GM19099 (cell line): ENCODE results near the gene DMGDH.

Experiments used
- POLR2A ChIP-seq: IDR thresholded peaks from 3 replicates; pipeline ENCODE4 v1.6.1; 2011; ENCODE audit warnings: low read depth; ENCODE audit not compliant: insufficient read length; ENCODE audit errors: extremely low read depth

Gene DMGDH

DNA sequence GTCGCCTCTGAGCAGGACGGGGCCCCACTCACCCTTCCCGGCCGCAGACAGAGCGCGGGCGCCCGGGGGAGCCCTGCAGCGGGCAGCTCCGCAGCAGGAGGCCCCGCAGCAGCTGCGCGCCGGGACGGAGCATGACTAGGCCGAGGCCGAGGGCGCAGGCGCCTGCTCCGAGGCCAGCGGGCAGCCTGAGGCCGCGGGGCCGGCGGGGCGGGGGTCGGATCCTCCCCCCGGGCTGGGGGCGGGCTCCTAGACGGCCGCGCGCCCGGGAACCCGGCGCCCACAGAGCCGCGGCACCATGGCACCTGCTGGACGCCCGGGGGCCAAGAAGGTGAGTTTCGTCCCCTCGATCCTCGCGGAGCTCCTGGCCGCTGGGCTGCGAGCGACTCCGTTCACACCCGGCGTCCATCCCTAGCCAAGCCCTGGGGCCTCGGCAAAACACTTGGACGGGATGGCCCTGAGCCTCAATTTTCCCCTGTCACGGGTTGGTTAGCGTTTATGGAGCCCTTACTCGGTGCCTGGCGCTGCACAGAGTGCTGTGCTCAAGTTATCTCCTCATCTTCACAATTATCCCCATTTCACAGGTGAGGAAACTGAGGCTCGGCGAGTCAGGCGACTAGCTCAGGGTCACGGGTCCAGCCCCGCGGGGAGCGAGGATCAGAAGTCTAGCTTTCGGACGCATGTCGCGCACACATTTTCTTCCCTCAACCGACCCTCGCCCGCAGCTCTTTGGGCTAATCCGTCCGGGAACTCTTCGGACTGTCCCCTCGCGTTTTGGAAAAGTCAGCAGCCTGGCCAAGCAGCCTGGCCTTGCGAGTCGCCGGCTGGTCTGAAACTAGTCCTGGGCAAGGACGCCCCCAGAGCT, at the start of gene DMGDH, which contains the start of gene BHMT2:
DMGDH (minus strand) TSS at position 187 of the 862 bp plus-strand sequence; CDS start at position 133, 54 bp downstream.
BHMT2 (plus strand) TSS at position 280 of the 862 bp plus-strand sequence; CDS start at position 296, 16 bp downstream.
- no peak for TF ChIP-seq POLR2A

DNA sequence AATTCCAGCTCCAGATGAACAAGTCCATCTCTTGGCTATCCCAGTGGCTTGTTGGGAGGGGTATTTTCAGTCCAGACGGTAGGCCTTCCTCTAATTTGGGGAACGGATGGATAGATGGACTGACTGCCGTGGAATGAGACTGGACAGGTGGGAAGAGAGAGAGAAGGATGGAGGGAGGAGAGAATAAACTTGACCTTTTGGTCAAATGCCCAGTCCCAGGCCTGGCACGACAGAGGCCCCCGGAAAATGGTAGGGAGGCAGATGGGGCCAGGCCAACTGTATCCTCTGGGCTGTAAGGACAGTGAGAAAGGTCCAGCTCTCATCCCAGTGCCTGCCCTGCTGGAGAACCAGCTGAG, 43.2 kb upstream of the DMGDH start:
- TF ChIP-seq POLR2A = no peak

DNA sequence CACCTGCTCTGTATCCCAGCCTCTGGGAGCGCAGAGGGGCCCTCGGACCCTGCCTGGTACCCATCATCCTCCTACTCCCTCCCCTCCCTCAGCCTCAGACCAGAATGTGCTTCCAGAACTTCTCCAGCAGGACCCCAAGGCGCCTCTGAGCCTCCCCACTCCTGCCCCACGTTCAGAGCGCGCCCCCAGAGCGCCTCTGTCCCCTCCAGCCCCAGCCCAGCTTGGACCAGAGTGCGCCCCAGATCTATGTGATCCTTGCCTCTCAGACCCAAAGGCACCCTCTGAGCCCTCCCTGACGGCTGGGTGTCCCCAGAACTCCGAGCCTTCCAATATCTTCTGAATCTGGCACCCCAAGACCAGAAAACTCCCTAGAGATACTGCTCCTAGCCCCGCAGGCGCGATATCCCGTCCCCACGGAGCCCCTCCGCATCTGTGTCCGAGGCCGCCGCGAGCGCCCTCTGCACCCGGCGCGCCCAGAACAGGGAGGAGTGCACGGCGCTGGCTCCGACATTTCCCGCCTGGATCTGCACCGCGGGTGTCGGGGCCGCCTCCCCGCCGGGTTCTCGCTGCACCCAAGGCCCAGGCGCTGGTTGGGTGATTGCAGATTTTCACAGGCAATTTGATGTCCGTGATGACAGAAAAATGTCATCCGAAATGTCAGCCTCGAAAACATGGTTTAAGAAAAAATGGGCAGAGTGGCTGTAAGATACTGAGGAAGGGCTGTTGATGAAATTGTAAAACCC, 42.7 kb upstream of the DMGDH start:
- no peak for TF ChIP-seq POLR2A

DNA sequence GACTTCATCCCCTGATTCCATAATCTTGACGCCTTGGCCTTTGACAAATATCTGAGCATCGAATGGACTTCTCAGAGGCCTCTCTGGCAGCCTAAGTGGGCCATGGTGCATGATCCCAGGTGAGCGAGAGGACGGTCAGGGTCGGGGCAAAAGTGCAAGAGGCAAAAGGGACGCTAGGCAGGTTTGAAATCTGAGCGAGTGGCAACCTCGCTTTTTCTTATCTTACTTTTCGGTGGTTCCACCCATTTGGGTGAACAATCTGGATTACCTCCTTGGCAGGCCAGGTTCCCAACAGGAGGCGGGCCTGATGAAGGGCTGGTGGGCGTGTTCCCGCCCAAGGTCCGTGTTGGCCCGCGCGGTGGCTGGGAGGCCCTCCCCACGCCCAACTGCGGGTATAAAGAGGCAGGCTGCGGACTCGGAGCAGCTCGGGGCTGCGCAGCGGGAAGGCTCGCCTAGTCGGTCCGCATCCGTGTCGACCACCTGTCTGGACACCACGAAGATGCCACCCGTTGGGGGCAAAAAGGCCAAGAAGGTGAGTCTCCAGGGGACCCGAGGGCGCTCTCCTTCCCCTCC, 42.0 kb upstream of the DMGDH start, which contains the start of gene BHMT:
BHMT (plus strand) TSS at position 423 of the 573 bp plus-strand sequence; CDS start at position 500, 77 bp downstream.
- no peak for TF ChIP-seq POLR2A

DNA sequence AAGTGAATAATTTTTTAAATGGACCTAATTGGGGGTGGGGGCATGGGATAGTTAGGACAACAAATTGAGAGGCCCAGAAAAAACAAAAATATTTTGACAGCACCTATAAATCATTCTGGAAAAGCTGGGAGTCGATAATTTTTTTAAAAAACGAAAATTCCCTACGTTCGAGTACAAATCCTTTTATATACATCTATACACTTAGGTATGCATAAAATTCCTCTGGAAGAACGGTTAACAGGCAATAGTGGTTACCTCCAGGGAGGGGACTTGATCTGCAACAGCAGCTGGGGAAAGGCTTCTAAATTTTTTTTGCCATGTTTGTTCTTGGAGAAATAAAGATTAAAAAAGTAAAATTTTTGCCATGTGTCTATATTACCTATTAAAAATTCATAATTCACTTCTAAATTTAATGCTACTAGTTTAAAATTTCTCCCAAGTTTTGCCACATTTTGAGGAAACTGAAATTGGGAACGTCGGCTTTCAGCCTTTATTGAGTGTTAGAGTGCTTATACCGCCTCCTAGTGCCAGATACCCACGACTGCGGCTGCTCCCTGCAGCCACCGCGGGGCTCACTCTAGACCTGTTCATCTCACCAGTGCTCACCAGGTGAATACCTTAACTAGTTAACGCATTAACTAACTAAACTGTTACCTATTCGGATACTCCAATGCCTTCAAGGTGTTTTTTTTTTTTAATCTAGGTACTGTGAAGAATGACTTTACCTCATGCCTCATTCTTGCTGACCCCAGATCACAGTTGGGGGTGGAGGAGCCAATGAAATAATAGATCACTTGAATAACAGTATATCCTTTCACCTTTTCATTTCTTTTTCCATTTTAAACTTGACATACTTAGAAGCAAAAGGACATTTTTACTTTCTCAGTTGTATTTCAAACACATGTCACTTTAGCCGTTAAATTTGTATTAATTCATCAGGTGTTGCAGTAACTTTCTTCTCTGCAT, 40.3 kb upstream of the DMGDH start:
- TF ChIP-seq POLR2A = no peak

DNA sequence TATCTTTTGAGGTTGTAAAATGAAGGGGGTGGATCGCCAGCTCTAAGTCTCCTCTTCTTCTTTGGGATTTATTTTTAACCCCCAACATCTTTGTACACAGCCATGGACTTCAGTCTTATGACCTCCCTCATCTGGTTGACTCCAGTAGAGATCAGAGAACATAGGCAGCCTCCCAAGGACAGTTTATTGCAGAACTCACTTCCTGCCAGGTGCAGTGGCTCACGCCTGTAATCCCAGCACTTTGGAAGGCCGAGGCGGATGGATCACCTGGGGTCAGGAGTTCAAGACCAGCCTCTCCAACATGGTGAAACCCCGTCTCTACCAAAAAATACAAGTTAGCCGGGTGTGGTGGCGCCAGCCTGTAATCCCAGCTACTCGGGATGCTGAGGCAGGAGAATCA, 39.3 kb upstream of the DMGDH start:
- no peak for TF ChIP-seq POLR2A

DNA sequence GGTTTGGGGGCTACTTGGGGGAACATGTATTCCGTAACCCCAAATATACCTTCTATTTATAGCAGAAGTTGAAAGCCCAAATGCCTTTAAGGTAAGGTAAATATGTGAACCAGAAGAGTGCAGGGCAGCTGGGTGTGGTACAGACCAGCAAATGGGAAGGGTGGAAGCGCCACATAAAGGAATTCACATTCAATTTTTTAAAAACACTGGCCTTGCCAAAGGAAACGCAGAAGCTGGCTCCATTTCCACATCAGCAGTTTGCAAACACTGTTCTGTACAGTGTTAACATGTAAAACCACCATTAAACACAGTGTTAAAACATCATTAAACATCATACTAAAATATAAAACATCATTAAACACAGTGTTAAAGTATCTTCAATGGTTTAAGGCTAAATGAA, 38.6 kb upstream of the DMGDH start:
- TF ChIP-seq POLR2A = no peak

DNA sequence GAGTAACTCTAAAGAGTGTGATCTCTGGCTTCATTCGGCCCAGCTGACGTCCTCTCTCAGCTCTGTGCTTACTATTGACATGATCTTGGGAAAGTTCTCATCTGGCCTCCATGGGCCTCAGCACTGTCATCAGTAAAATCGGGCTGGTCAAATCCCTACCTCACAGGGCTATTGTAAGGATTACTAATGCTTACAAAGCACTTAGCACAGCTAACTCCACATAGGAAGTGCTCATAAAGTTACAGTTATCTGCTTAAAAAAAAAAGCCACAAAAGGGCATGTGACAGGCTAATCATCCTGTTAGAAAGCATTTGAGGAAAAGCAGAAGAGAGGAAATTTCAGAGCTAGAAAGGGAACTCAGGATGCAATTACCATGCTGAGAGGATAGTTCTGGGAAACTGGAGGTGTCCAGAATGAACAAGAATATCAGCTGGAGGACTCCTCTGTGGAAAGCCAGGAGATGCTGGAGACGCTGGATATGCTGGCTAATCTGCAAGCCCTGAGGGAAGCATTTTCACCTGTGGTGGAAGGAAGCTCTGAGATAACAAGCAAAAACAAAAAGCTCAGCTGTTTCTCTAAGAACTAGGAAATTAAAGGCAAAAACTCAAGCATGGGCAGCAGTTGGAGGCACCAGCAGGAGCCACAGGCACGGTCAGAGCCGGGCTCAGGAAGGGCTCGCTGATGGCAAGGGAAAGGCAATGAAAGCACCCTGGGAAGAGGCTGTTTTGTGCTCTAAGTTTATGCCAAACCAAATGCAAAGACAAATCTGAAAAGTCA, 37.7 kb upstream of the DMGDH start:
- no peak for TF ChIP-seq POLR2A

DNA sequence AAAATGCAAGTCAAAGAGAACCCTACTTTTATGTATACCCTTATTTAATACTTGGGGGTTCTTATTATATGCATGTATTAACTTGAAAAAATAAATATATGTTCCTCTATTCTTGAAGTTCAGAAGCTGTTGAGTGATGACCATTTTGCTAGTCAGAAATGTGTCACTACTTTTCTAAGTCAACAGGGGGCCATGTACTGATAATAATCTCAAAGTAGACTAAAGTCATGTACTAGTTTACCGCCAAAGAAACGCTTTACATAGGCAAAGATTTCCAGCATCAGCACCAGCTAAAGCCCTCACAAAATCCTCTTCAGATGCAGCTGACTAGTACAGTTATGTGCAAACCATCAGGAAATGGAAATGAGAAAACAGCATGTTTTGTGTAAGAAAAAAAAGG, 36.4 kb upstream of the DMGDH start:
- no peak for TF ChIP-seq POLR2A

DNA sequence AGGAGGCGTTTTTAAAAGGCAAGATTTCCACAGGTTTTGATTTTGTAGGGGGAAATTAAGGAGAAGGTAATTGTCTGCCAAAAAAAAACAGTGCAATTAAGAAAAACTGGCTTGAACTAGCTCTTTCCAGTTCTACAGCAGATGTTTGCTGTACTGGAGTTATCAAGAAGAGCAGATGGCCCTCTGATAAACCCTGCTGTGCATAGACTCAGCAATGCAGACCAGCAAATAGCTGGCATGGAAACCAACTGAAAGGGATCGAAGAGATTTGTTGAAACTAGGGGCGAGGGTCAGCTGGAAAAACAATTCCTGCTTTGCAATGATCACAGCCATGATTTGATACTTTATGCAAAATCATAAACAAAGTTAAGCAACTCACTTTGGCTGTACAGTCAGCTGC, 24.3 kb upstream of the DMGDH start:
- TF ChIP-seq POLR2A = no peak

DNA sequence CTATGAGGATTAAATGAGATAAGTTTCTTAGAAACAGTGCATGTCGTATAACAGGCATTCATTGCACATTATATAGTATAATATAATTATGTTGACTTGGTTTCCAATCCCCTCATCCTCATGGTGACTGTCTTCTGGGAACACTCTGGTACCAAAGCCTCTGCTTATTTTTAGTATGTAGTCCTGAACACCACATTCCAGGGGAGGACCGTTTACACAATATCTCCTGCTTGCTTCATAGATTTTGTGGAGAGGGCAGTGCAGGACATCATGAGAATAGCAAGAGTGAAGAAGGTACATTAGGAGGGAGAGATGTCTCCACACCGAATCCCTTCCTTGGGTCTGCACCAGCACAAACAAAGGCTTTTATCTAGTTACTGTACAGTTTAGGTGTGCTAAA, 21.6 kb upstream of the DMGDH start:
- no peak for TF ChIP-seq POLR2A

DNA sequence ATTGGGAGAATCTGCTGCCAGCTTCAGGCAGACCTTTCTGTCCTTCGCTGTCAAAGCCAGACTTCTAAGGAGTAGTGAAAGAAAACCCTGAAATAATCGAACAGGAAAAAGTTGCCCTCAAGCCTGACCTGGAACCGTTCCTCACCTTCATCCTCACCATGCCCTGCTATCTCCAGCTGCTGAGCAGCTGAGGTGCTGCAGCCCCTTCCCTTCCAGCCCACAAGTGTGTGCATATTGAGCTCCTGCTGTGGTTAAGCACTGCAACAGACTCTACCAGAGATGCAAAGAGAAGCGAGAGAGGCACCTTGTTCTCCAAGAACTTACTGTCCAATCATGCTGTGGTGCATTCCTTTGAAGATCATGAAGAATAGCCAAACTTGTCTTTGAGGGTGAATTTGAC, 19.0 kb upstream of the DMGDH start:
- TF ChIP-seq POLR2A = no peak

DNA sequence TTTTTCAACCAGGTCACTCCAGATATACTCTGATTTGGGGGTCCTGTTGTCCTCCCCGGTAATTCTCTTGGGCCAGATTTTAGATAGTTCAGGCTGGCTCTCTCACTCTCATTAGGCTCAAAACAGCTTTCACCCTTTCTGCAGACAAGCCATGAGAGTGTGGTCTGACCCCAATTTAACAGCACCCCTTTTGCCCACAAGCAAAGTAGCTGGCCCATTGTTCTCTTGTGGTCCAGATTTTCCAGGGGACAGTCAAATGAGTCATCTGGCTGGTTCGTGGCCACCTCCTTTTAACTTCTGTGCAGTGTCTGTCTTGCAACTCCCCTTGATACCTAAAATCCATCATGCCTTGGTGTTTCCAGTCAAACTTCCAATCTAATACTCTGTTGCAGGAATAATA, 16.6 kb upstream of the DMGDH start:
- TF ChIP-seq POLR2A = no peak

DNA sequence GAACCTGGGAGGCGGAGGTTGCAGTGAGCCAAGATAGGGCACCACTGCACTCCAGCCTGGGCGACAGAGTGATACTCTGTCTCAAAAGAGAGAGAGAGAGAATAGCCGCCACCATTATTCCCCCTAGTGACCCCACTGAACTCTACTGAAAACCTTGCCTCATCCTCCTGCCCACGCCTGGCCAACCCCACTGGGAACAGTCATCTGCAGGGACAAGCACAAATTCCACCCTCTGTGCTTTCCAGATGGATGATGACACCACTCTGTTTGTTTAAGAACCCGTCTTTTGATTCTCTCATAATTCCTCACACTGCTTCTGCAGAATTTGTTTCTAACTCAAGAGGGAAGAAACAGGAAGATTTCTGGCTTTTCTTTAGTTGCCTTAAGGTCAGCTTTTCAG, 12.3 kb upstream of the DMGDH start:
- no peak for TF ChIP-seq POLR2A
